HG03460 (cell line): ENCODE measurements around the gene VAV3.

ENCODE experiments used
- ATAC-seq: cut with Tn5 transposase; IDR thresholded peaks from one replicate; pipeline ENCODE4 v1.9.1; 2021; ENCODE audit not compliant: unreplicated experiment

Gene VAV3

DNA sequence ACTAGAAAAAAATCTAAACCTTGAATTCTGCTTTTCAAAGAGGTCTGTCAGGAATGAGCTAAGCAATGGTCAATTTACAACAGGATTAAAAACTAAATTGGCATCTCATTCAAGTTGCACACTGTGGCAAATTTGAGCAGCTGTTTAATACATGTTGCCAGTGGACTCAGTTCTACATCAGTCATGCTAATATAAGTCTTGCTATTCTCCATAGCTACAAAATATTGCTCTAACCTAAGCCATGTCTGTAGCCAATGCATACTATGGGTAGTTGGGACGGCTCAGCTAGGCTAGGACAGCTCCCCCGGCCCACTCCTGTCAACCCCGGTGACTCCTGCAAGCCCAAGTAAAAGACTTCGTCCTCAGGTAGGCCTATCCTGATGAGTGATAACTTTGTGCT lies 10.9 kb upstream of the VAV3 start:
- no peak for ATAC-seq

DNA sequence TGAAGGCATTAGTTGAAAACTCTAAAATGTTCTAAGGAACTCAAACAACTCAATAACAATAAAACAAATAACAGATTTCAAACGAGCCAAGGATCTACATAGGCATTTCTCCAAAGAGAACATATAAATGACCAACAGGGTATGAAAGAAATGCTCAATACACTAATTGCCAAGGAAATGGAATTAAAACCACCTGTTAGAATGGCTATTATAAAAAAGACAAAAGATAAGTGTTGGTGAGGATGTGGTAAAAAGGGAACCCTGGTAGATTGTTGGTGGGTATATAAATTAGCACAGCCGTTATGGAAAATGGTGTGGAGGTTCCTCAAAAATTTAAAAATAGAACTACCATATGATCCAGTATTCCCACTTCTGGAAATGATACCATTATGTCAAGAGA lies 9.1 kb upstream of the VAV3 start:
- no peak for ATAC-seq

DNA sequence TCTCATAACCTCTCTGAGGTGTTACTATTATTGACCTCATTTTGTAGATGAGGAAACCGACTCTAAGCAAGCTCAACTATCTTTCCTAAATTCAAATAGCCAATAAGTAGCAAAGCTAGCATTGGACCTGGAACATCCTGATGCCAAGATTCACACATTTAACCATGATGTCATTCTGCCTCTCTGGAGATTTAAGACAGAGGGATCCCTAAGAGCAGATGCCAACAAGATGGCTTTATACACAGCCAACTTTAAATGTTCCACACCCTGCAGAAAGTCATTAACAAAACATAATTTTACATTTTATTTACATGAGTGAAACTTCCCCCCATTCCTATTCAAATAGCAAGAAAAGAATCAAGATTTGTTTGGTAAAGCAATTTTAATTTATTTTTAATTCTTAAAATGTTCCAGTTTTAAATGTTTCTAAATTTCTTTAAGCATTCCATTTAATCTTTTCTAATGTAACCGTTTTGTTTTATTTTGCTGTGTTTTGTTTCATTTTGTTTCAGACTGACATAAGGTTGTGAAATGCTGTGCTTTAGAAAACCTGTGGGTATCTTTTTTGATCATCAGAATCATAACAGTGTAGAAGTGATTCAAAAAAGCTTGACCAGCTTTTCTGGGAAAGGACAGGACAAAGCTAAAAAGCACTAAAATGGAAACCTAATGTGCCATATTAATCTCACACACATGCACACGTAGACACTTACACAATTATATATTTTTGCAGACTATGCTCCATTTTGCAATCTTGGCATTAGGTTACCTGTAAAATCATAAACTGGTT lies 7.6 kb upstream of the VAV3 start:
- ATAC-seq, result no peak

DNA sequence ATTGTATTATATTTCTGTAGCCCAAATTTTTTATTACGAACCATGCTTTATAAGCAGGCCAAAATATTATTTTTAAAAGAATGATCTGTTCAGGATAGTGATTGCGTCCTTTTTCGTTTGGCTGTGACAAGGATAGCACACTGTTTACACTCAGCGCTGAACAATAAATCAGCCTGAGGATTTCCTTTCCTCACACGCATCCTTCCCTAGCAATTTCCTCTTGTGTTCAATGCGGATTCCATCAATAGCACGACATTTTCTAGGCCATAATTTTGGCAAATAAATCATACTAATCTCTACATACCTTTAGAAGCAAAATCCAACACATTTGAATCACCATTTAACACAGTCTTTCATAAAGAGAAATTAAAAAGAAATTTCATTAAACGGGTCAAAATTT lies 1.6 kb upstream of the VAV3 start:
- no peak for ATAC-seq

DNA sequence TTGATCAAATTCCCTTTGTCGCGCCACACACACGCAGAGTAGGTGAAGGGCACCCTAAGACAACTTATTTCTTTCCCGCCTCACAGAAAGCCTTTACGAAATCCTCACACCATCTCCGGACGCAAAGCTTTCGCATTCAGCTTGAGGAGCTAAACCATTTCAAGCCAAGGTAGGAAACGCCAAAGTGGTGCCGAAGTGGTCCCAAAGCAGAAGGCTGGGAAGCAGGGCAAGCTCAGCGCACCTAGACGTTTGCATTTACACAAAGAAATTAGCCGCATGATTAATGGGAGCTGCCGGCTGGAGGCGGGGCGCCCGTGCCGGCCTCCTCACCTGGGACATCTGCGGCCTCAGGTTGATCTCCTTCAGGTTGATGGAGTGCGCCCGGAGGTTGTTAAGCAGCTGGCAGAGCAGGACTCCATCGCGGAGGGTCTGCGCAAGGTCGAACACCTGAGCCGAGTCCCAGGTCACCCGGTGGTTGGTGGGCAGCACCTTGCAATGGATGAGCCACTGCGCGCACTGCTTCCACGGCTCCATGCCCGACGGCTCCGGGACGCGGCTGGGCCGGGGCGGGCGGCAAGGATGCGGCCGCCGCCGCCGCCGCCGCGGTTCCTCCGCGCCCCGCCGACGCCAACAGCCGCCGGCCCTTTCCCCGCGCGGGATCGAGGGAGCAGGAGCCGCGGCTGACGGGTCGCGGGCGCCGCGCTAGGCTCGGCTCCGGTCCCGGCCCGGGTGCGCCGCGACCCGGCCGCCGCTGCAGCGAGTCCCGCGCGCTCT lies 457 bp downstream of the VAV3 start:
- no peak for ATAC-seq

DNA sequence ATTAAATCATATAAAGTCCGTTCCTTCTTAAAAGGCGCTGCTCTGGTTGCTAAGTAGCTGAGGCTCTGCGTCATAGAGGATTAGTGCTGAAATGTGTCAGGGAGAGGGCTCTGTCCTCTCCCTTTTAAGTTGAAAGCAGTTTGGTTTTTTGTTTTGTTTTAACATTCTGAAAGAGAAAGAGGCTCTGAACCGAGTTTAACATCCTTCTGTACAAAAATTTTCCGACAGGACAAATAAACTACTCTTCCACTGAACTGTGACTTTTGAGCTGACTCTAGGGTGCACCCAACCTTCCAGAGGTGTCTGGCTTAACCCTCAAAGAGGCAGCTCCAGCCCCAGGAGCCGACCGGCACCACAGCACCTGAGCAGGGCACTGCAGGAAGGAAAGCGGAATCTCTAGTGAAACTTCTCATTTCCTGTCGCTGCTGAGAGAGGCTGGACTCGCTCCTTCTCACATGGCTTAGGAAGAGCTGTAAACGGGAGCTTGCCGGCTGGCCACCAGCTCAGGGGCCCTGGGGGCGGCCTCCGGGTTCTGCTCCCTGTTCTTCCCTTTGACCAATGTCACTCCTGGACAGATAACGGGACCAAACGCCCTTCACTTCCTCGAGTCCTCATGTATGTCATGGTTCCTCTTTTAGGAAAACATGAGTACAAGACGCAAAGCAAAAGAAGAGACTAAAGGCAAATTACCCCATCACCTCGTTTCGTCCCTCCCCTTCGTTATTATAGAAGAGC lies 1.2 kb downstream of the VAV3 start:
- peak; percentile 72 for ATAC-seq

DNA sequence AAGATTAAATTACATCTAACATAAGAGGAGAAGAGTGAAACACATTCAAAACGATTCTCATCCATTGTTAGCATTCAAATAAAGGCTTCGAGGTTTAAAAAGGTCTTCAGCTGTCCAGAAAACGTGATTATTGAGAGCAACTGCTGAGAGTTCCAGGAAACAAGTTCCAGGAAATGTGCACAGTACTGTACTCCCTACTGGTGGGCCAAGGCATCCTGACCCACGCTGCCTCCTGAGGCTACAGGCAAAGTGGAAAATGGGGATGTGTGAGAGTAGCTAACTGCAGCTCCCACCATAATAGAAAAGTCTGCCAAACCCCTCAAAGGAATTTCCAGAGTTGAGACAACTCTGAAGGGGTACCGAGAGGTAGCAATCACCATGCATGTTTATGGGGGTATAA lies 2.0 kb downstream of the VAV3 start:
- ATAC-seq, result no peak

DNA sequence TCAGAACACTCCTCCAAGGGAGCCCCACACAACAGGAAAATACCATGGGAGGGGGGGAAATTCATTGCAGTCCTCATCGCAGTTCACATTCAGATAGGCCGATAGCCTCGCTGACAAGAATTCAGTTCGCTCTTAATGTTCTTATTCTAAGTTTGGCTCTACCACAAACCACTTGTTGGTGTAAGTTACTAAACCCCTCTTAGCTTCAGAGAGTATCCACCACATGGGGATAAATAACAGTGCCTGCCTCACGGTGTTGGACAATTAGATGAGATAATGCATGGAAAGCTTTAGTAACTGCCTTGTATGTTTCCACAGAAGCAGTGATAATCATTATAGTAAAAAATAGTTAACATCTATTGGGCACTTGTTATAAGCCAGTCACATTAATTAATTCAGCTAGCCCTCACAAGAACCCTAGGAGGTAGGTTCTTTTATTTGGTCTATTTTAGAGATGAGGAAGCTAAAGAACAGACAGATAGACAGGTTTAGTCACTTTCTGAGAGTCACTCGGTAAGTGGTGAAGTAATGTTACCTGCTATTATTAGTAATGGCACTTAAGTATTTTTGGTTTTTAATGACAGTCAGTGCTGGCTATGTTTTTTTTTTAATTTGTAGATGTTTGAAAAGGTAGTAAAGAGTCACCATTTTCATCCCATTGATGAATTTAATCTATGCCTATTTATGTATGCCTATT lies 10.1 kb downstream of the VAV3 start:
- no peak for ATAC-seq

DNA sequence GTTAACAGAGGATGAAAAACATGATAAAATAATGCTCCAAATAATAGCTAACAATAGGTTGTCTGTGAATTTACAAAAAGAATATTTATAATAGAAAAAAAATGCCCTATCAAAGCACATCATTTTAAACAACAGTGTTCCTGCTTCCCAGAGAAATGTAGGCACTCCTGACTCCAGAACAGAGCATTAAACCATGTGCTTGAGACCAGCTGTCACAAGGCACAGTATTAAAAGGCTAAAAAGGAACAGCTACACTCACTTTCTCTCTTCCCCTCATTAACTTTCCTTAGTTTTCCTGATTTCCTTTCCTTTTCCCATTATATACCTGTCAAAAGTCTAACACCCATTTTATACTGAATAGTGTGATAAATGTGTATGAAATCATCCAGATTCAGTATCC lies 10.9 kb downstream of the VAV3 start:
- ATAC-seq, result no peak

DNA sequence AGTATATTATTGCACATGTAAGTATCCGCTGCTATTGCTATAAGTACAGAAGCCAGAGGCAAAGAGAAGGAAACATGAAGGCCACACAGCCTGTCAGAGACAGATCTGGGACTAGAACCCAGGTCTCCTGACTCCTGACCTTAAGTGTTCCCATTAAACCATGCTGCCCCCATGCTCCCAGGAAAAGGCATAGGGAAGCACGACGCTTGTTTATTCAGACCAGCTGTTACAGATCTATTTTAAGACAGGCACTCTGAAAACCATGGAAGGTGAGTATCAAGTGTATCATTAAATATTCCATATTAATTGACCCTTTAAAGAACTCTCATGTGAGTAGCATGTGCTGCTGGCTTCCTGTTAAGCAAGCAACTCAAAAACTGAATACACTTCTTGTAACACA lies 11.4 kb downstream of the VAV3 start:
- no peak for ATAC-seq

DNA sequence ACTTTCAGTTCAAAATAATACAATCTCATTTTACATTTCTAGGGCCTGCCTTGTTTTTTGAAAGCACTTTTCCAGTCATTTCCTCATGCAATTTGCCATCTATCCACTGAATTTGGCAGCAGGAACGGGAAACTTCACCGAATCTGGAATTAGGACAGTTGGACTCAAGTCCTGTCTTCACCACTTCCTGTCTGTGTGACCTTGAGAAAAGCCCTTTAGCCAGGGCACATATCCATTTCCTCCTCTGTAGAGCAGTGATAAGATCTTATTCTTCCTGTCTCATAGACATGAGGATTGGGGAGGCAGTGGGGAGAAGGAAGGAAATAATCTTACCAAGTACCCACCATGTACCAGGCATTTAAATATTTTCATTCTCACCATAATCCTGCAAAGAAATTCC lies 12.0 kb downstream of the VAV3 start:
- ATAC-seq, result no peak

DNA sequence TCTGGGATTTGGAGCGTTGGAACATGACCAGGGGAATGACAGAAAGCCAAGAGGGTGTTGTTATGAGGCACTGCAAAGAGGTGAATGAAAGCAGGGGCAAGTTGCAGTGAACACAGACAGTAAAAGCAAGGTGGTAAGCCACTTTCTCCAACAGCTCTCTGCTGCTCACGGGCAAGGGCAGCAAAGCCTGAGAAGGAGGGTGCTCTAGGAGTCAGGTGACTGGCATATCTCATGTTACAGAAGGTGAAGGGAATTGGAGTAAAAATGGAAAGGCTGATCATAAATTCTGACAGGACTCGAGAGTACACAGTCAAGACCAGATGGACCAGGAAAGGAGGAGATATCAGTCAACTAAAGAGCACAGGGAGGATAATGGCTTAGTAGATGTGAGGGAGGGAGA lies 14.5 kb downstream of the VAV3 start:
- no peak for ATAC-seq

DNA sequence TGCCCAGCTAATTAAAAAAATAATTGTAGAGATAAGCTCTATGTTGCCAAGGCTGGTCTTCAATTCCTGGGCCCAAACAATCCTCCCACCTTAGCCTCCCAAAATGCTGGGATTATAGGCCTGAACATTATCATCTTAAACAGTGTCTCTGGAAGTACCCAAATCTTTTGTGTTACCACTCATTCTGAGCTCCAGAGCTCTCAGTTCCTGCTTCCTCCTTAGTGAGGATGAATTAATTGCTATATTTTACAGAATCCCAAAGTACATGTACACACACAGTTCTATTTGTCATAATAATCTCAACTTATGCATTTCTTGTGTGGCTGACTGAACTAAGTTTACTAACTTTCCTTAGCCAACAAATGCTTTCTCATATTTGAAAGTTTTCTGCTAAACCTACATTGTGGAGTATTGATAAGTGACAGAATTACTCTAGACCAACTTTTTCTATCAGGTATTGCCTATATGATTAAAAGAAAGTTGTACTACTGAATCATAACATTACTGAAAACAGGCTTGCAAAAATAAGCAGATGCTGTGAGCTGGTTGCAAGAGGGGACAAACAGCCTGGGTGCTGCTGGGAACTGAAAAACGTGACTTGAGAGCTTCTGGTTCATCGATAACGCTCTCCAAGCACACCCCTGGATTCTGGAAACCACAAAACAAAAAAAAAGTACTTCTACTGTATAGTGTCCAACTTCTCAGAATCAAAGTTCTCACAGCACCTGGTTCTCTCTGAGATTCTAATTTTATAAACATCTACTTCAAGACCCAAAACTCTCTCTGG lies 15.3 kb downstream of the VAV3 start:
- no peak for ATAC-seq

DNA sequence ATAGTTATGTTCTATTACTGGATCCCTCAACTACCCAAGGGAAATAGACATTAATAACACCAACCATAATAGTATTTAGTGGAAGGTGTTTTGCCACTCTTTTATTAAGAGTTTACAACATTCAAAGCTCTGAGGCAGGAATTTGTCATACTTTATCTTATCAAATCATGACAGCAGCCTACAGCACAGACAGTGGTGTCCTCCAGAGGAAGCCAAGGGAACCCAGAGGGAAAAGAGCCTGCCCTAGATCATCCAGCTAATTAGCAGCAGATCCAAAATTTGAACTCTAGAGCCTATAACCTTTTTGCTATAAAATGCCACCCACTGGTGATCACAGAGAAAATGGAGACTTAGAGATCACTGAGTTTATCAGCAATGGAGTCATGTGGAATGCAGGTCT lies 18.2 kb downstream of the VAV3 start:
- ATAC-seq, result no peak

DNA sequence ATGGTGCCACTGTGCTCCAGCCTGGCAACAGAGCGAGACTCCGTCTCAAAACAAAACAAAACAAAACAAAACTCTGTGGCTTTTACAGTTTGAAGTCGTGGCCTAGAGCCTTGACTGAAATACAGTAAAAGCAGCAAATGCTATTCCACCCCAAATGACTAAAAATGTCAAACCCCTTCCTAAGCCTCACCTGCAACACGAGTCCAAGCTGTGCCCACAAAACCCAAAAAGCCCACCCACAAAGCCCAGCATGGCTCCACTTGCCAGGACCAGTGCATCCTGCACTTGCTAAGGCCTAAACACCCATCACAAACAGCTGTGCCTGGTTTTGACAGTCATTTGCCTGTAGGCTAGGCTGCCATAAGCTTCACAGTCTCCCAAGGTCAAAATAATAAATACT lies 21.3 kb downstream of the VAV3 start:
- ATAC-seq, result no peak

DNA sequence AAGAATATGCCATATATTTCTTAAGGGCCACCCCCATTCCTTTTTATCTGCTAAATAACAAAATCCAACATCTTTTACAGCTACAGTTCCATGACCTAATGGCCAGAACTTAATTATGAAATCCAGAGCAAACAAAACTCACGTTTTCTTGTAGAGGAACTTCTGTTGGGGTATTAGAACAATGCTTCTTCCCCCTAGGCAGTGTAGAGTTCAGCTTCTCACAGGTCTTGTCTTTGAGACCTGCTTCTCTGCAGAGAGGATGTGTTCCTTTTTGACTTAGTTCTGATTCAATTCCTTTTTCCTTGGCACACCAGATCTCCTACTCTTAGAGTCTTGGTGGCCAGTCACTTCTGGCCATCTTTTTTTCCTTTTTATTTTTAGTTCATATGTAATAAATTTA lies 22.2 kb downstream of the VAV3 start:
- ATAC-seq, result no peak

DNA sequence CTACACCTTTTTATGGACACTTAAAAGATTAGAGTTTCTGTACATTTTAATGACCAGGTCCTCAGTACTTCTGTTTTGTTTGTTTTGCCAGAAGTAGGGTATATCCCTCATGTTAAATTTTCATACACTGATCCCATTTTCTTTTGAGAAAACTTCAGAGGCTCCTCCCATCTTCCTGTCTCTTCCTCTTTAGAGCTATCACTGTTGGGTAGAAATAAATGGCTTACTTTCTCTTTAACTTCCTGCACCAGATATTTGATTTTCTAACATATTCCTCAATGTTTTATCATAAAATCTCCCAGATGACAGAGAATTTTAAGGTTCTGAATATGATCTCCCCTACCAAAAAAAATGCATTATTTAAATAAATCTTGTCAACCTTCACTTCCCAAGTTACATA lies 23.4 kb downstream of the VAV3 start:
- ATAC-seq, result no peak

DNA sequence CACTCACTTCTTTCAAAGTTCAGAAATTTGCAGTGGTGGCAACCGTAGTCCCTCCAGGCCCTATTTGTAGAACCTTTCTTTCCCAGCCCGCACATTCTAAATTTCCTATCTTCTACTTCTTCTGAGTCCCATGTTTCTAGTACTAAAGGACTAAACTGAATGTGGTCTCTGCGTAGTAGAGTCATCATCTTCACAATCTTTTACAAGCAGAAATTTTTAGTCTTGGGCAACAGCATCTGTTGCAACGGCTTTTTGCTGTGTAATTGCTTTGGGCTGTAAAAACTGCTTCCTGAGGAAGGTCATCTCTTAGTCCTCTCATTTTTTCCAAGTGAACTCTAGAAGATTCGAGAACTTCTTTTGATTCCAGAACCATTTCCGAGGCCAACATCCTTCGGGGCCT lies 23.9 kb downstream of the VAV3 start:
- no peak for ATAC-seq

DNA sequence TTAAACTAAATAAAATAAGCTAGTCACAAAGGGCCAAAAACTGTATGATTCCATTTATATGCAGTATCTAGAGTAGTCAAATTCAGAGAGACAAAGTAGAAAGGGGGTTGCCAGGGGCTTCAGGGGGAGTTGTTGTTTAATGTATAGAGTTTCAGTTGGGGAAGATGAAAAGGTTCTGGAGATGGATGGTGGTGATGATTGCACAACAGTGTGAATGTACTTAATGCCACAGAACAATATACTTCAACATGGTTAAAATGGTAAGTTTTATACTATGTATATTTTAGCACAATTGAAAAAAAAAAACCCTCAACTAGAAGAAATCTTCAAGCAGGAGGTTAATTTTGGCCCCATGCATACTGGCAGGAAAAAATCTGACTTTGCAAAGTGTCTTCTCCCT lies 24.3 kb downstream of the VAV3 start:
- ATAC-seq, result no peak

DNA sequence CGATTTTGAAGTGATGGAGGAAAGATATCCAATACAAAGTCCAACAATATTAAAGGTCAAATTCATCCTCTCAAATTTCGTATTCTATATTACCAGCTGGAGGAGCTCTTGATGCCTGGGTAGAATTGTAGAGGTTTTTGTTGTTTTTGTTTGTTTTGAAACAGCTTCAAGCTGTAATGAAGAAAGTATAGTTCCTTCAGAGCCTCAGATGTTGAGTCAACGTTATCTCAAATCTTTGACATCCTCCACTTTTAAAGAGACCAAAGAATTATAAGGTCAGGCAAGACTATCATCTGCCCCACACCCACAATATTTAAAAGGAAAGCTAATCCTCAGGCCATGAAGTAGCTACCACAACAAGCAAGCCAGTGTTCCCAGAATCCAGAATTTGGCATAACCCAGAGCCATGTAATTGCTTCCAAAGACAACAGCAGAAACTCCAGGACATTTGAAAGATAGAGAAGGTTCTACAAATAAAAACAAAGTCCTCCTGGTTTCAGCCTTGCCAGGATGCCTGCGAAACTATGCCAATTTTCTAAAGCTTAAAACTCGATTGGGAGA lies 24.9 kb downstream of the VAV3 start:
- no peak for ATAC-seq
